ENCODE measurements around the gene DMP1. TPM values are rescaled to one million over a fixed set of nuclear protein-coding genes. Genes with fewer than 3 reads are reported as not detected.

The DMP1 gene
- total and polyA plus RNA-seq, 2 experiments from 2014 or later: 0.27 TPM; not detected in 1

GRCh38 chr4:87662871-87663270, 12.8 kb downstream of the DMP1 start (continued):
- TF ChIP-seq REST (IDR thresholded peaks at IDR 0.05; ENCODE audit: unreplicated experiment) (no peak), JUNB (IDR thresholded peaks at IDR 0.05; ENCODE audit: unreplicated experiment) (no peak), ZNF331 (CRISPR knock-in tag; IDR thresholded peaks at IDR 0.05; ENCODE audit: low read depth) (no peak), NANOG (IDR thresholded peaks at IDR 0.05; ENCODE audit: borderline replicate concordance) (no peak), CREB1 (CRISPR knock-in tag; IDR thresholded peaks at IDR 0.05; ENCODE audit: low read depth) (no peak), STAT1 (IDR thresholded peaks at IDR 0.05; ENCODE audit: unreplicated experiment) (no peak), EZH2phosphoT487 (IDR thresholded peaks at IDR 0.05; ENCODE audit: unreplicated experiment) (no peak), EZH2 (IDR thresholded peaks at IDR 0.05; ENCODE audit: low read depth, unreplicated experiment) (no peak), CTCF (conservative IDR thresholded peaks at IDR 0.05; ENCODE audit: low read depth in 2 of 2) (no peak), ETS1 (IDR thresholded peaks at IDR 0.05) (no peak), POLR2AphosphoS5 (IDR thresholded peaks at IDR 0.05; ENCODE audit: low read depth) (no peak), ZNF114 (CRISPR knock-in tag; IDR thresholded peaks at IDR 0.05) (no peak)

GRCh38 chr4:87669373-87669772, 19.3 kb downstream of the DMP1 start:
- Mint-ChIP-seq H3K4me1 (no peaks in the 10 kb centered on the region), H3K9me3 (peaks cover 37% of the 10 kb centered on the region), H3K36me3 (ENCODE audit: low read depth) (peaks cover 35% of the 10 kb centered on the region), H3K27ac (no peak overlapping the region), H3K27me3 (ENCODE audit: insufficient read depth, low read depth, poor library complexity) (no peaks in the 10 kb centered on the region), H3K4me3 (no peak overlapping the region)
- Histone ChIP-seq H3K27me3 (ENCODE audit: insufficient read depth) (no peaks in the 10 kb centered on the region), H4K20me1 (replicated peaks; ENCODE audit: insufficient read depth) (no peaks in the 10 kb centered on the region), H3F3A (replicated peaks; ENCODE audit: low read depth) (no peaks in the 10 kb centered on the region), H2AFZ (no peak overlapping the region), H3K9me2 (ENCODE audit: insufficient read depth) (no peaks in the 10 kb centered on the region), H3K4me2 (no peak overlapping the region), H3K4me3 (no peak overlapping the region), H3K36me3 (ENCODE audit: insufficient read depth) (no peaks in the 10 kb centered on the region; the same call in none of the 2 replicates), H3K27ac (ENCODE audit: low read depth) (no peak overlapping the region), H3K79me2 (replicated peaks; ENCODE audit: insufficient read depth) (no peaks in the 10 kb centered on the region), H3K4me1 (ENCODE audit: insufficient read depth) (no peaks in the 10 kb centered on the region)
- ATAC-seq (no peak), DNase-seq (ENCODE audit: low spot score) (no peak)
- TF ChIP-seq JUNB (IDR thresholded peaks at IDR 0.05; ENCODE audit: unreplicated experiment) (no peak), ZNF462 (CRISPR knock-in tag; IDR thresholded peaks at IDR 0.05) (no peak), POLR2AphosphoS5 (IDR thresholded peaks at IDR 0.05; ENCODE audit: low read depth) (no peak)
